ENCODE results near the gene CDK14. TPM values are rescaled to one million over a fixed set of nuclear protein-coding genes. Genes with fewer than 3 reads are reported as not detected.
A peak's percentile ranks its signal among the peaks of the same experiment; 100 is the strongest.
"Not testable (repeated sequence)": the region's sequence is repeated elsewhere in the genome, so short reads cannot be mapped to it uniquely, and the experiment has no call there.

CDK14 gene
- total RNA-seq, 2 donors from 2014 or later: 0.49 to 1.7 TPM

- Mint-ChIP-seq H3K9me3 (no peaks in the 10 kb centered on the region), H3K27me3 (ENCODE audit: low read depth) (peaks cover 14% of the 10 kb centered on the region), H3K4me1 (ENCODE audit: low read depth) (no peaks in the 10 kb centered on the region), H3K27ac (no peak overlapping the region), H3K36me3 (ENCODE audit: insufficient read depth in 2 of 2) (no peaks in the 10 kb centered on the region), H3K4me3 (no peak overlapping the region)
- DNase-seq (no peak), ATAC-seq (replicated peaks in 1 of 2) (no peak)
These were observed 28.9 kb downstream of the CDK14 start for GRCh38 chr7:90625051-90625450.

DNA sequence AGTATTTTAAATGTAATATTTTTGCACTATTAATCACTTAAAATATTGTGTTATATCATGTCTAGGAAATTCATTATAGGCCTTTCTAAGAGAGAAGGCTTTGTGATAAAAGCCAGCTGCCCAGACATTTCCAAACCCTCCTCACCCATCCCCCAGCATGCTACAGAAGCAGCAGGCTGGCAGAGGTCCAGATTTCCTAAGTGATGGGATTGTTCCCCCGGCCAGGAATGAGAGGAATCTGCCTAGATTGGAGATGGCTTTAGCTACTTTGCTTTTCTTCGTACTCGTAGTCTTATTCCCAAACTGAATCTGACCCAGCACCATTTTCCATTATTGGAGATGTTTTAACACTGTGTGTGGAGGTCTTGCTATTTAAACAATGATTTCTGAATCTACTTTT, 29.4 kb downstream of the CDK14 start:
- Mint-ChIP-seq H3K27me3 (ENCODE audit: low read depth) (peaks cover 14% of the 10 kb centered on the region), H3K36me3 (ENCODE audit: insufficient read depth in 2 of 2) (no peaks in the 10 kb centered on the region), H3K27ac (no peak overlapping the region), H3K4me3 (no peak overlapping the region), H3K9me3 (no peaks in the 10 kb centered on the region), H3K4me1 (ENCODE audit: low read depth) (no peaks in the 10 kb centered on the region)
- DNase-seq (no peak), ATAC-seq (replicated peaks in 1 of 2) (no peak)

DNA sequence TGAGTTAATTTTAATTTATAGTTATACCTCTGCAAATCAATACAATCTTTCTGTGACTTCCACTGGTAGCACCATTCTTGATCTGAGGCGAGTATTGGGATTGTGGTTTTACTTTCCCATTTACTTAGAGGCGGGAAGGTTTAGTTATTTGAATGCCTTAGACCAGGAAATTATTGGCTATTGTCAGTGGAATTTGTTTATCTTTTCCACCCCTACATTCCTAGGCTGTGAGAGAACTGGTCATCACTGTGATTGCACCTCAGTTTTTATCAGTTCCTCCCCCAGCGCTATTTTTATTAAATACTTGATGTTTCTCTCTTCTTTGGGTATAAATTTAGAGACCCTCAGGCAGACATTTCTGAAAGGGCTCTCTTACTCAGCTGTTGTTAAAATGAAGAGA, 29.9 kb downstream of the CDK14 start:
- no peaks in the 10 kb centered on the region for H3K4me1 Mint-ChIP-seq (ENCODE audit: low read depth)
- ATAC-seq (replicated peaks in 1 of 2): no peak
- H3K27me3 Mint-ChIP-seq (ENCODE audit: low read depth): peaks cover 14% of the 10 kb centered on the region
- no peaks in the 10 kb centered on the region for H3K36me3 Mint-ChIP-seq (ENCODE audit: insufficient read depth in 2 of 2)
- no peak overlapping the region for H3K4me3 Mint-ChIP-seq
- H3K9me3 Mint-ChIP-seq: no peaks in the 10 kb centered on the region
- no peak overlapping the region for H3K27ac Mint-ChIP-seq
- no peak for DNase-seq

GRCh38 chr7:90629297-90629918, 33.3 kb downstream of the CDK14 start:
- Mint-ChIP-seq H3K36me3 (ENCODE audit: insufficient read depth in 2 of 2) (no peaks in the 10 kb centered on the region), H3K27ac (no peak overlapping the region), H3K27me3 (ENCODE audit: low read depth) (no peaks in the 10 kb centered on the region), H3K4me3 (no peak overlapping the region), H3K4me1 (ENCODE audit: low read depth) (no peaks in the 10 kb centered on the region), H3K9me3 (no peaks in the 10 kb centered on the region)
- peak; percentile 4 to 12 for DNase-seq
- peak; percentile 49 to 52 for ATAC-seq (replicated peaks in 1 of 2)

- H3K27ac Mint-ChIP-seq: no peak overlapping the region
- no peaks in the 10 kb centered on the region for H3K9me3 Mint-ChIP-seq
- H3K36me3 Mint-ChIP-seq (ENCODE audit: insufficient read depth in 2 of 2): peaks cover 0 to under 1% of the 10 kb centered on the region in 2 donors
- no peak overlapping the region for H3K4me3 Mint-ChIP-seq
- H3K4me1 Mint-ChIP-seq (ENCODE audit: low read depth): no peaks in the 10 kb centered on the region
- DNase-seq (no peak), ATAC-seq (replicated peaks in 1 of 2) (no peak)
- no peaks in the 10 kb centered on the region for H3K27me3 Mint-ChIP-seq (ENCODE audit: low read depth)
These were observed 35.4 kb downstream of the CDK14 start for GRCh38 chr7:90631502-90631901.

DNA sequence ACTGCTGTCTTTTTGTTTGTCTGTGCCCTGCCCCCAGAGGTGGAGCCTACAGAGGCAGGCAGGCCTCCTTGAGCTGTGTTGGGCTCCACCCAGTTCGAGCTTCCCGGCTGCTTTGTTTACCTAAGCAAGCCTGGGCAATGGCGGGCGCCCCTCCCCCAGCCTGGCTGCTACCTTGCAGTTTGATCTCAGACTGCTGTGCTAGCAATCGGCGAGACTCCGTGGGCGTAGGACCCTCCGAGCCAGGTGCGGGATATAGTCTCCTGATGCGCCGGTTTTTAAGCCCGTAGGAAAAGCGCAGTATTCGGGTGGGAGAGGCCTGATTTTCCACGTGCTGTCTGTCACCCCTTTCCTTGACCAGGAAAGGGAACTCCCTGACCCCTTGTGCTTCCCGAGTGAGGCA, 43.6 kb downstream of the CDK14 start:
- not testable (repeated sequence) for H3K36me3 Mint-ChIP-seq (ENCODE audit: insufficient read depth in 2 of 2); DNase-seq; H3K4me3 Mint-ChIP-seq; ATAC-seq (replicated peaks in 1 of 2); H3K27ac Mint-ChIP-seq; H3K27me3 Mint-ChIP-seq (ENCODE audit: low read depth); H3K4me1 Mint-ChIP-seq (ENCODE audit: low read depth)
- H3K9me3 Mint-ChIP-seq: peaks cover 6 to 11% of the 10 kb centered on the region in 2 donors

DNA sequence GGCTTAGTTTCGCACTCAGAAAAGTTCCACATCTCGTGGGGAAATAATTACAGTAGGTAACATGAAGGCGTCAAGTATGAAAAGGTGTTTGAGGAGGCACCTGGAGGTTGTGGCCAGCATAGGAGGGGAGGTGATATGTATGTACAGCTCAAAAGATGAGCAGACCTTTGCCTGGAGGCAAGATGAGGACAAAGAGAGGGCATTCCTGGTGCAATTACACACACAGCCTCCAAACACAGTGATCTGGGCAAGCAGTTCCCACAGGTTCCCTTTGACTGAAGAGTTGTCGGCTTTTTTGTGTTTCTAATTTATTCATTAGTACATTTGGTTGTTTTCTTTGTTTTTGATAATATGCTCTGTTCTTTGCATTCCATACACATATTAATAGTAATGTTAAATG, 46.9 kb downstream of the CDK14 start:
- no peak for DNase-seq
- Mint-ChIP-seq H3K27ac (no peak overlapping the region), H3K36me3 (ENCODE audit: insufficient read depth in 2 of 2) (peaks cover 0 to 8% of the 10 kb centered on the region in 2 donors), H3K4me3 (no peak overlapping the region), H3K27me3 (ENCODE audit: low read depth) (no peaks in the 10 kb centered on the region), H3K9me3 (peaks cover 4 to 11% of the 10 kb centered on the region in 2 donors), H3K4me1 (ENCODE audit: low read depth) (no peaks in the 10 kb centered on the region)
- ATAC-seq (replicated peaks in 1 of 2): no peak

DNA sequence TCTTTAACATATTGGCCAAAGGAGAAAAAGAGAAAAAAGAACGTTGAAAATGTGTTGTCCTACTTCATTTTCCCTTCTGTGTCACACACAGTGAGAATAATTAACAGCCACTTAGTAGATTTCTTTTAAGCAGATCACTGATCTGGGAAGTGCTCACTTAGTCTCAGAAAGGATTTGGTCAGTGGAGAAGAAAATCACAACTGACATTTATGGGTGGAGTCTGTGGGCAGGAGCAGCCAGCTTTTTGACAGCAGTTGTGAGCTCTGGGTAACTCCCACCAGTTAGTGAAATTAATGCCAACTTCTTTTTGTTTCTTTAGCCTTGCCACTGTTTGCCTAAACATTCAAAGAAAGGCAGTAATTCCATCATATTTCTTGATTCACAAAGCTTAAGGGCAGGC, 49.7 kb downstream of the CDK14 start:
- DNase-seq (no peak), ATAC-seq (replicated peaks in 1 of 2) (no peak)
- Mint-ChIP-seq H3K9me3 (peaks cover 5 to 10% of the 10 kb centered on the region in 2 donors), H3K4me3 (no peak overlapping the region), H3K4me1 (ENCODE audit: low read depth) (no peaks in the 10 kb centered on the region), H3K36me3 (ENCODE audit: insufficient read depth in 2 of 2) (no peaks in the 10 kb centered on the region), H3K27ac (no peak overlapping the region), H3K27me3 (ENCODE audit: low read depth) (no peaks in the 10 kb centered on the region)

DNA sequence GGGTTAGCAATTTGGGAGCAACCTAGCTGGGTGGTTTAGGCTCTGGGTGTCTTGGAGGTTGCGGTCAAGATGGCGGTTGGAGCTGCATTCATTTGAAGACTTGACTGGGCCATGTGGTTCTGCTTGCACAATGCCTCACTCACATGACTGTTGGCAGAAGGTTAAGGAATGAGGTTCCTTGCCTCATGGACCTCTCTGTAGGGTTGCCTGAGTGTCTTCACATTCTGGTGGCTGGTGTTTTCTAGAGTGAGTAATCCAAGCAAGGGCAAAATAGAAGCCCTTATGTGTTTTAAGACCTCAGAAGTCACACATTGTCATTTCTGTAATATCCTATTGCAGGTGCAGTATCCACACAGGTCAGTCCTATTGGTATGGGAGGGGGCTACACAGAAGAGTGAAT, 52.0 kb downstream of the CDK14 start:
- H3K4me1 Mint-ChIP-seq (ENCODE audit: low read depth): no peaks in the 10 kb centered on the region
- no peak overlapping the region for H3K27ac Mint-ChIP-seq
- ATAC-seq (replicated peaks in 1 of 2) (no peak), DNase-seq (no peak)
- H3K27me3 Mint-ChIP-seq (ENCODE audit: low read depth): no peaks in the 10 kb centered on the region
- no peaks in the 10 kb centered on the region for H3K36me3 Mint-ChIP-seq (ENCODE audit: insufficient read depth in 2 of 2)
- no peak overlapping the region for H3K4me3 Mint-ChIP-seq
- peaks cover 0 to 3% of the 10 kb centered on the region in 2 donors for H3K9me3 Mint-ChIP-seq

- no peaks in the 10 kb centered on the region for H3K4me1 Mint-ChIP-seq (ENCODE audit: low read depth)
- H3K36me3 Mint-ChIP-seq (ENCODE audit: insufficient read depth in 2 of 2): no peaks in the 10 kb centered on the region
- no peak for ATAC-seq (replicated peaks in 1 of 2)
- no peak overlapping the region for H3K27ac Mint-ChIP-seq
- no peak overlapping the region for H3K4me3 Mint-ChIP-seq
- DNase-seq: no peak
- peaks cover 2 to 3% of the 10 kb centered on the region in 2 donors for H3K9me3 Mint-ChIP-seq
- H3K27me3 Mint-ChIP-seq (ENCODE audit: low read depth): no peaks in the 10 kb centered on the region
These were observed 52.7 kb downstream of the CDK14 start for GRCh38 chr7:90648834-90649233.

DNA sequence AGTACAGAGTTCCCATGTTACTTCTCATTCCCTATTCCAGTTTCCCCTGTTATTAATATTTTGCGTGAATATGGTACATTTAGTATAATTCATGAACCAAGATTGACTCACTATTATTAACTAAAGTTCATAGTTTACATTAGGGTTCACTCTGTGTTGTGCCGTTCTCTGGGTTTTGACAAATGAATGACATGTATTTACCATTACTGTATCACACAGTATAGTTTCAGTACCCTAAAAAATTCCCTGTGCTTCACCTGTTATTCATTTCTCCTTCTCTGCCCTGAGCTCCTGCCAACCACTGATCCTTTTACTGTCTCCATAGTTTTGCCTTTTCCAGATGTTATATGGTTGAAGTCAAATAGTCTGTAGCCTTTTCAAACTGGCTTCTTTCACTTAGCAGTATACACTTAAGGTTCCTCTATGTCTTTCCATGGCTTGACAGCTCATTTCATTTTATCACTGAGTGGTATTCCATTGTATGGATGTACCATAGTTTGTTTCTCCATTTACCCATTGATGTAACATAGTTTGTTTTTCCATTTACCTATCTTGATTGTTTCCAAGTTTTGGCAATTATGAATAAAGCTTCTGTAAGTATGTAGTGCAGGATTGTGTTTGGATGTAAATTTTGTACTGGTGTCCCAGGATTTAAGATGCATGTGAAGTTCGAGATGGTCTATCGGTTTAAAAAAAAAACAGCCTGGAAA, 58.8 kb downstream of the CDK14 start:
- Mint-ChIP-seq H3K9me3 (peaks cover 3 to 7% of the 10 kb centered on the region in 2 donors), H3K4me1 (ENCODE audit: low read depth) (no peaks in the 10 kb centered on the region), H3K27me3 (ENCODE audit: low read depth) (no peaks in the 10 kb centered on the region), H3K4me3 (no peak overlapping the region), H3K27ac (no peak overlapping the region), H3K36me3 (ENCODE audit: insufficient read depth in 2 of 2) (no peaks in the 10 kb centered on the region)
- DNase-seq: no peak
- ATAC-seq (replicated peaks in 1 of 2): no peak

DNA sequence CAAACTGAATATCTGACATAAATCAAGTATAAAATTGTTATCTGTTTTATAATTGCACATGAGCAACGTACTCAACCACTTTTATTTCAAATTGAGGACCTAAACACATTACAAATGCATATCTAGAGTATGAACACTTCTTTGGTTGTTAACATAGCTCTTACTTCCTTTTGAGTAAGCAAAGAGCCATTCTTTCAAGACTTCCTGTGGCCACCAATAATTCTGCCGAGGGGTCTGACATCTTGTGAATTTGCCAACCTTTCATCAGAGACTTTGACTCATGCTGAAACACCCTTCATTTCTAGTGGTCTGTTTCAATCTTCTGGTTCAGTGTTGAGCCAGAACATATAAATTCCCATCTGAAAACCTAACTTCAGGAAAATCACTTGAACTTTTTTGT, 59.4 kb downstream of the CDK14 start:
- Mint-ChIP-seq H3K36me3 (ENCODE audit: insufficient read depth in 2 of 2) (no peaks in the 10 kb centered on the region), H3K4me1 (ENCODE audit: low read depth) (no peaks in the 10 kb centered on the region), H3K4me3 (no peak overlapping the region), H3K27ac (no peak overlapping the region), H3K9me3 (peaks cover 1 to 7% of the 10 kb centered on the region in 2 donors), H3K27me3 (ENCODE audit: low read depth) (no peaks in the 10 kb centered on the region)
- no peak for ATAC-seq (replicated peaks in 1 of 2)
- DNase-seq: no peak

GRCh38 chr7:90657481-90657880, 61.4 kb downstream of the CDK14 start:
- no peaks in the 10 kb centered on the region for H3K4me1 Mint-ChIP-seq (ENCODE audit: low read depth)
- peaks cover 1 to 7% of the 10 kb centered on the region in 2 donors for H3K9me3 Mint-ChIP-seq
- no peak overlapping the region for H3K4me3 Mint-ChIP-seq
- H3K36me3 Mint-ChIP-seq (ENCODE audit: insufficient read depth in 2 of 2): no peaks in the 10 kb centered on the region
- H3K27me3 Mint-ChIP-seq (ENCODE audit: low read depth): no peaks in the 10 kb centered on the region
- ATAC-seq (replicated peaks in 1 of 2): no peak
- DNase-seq: no peak
- H3K27ac Mint-ChIP-seq: no peak overlapping the region

GRCh38 chr7:90660100-90660499, 64.0 kb downstream of the CDK14 start:
- peaks cover 1 to 5% of the 10 kb centered on the region in 2 donors for H3K9me3 Mint-ChIP-seq
- H3K27me3 Mint-ChIP-seq (ENCODE audit: low read depth): no peaks in the 10 kb centered on the region
- H3K36me3 Mint-ChIP-seq (ENCODE audit: insufficient read depth in 2 of 2): no peaks in the 10 kb centered on the region
- H3K4me3 Mint-ChIP-seq: no peak overlapping the region
- H3K4me1 Mint-ChIP-seq (ENCODE audit: low read depth): no peaks in the 10 kb centered on the region
- DNase-seq: no peak
- ATAC-seq (replicated peaks in 1 of 2): no peak
- no peak overlapping the region for H3K27ac Mint-ChIP-seq
